ENCODE measurements around the gene RPTOR.
A peak's percentile ranks its signal among the peaks of the same experiment; 100 is the strongest.

The RPTOR gene

GRCh38 chr17:80593181-80593580, 48.5 kb downstream of the RPTOR start:
- DNase-seq, result no peak

GRCh38 chr17:80594431-80595269, 50.0 kb downstream of the RPTOR start:
- DNase-seq, result peak in 1 of 2 donors; percentile 53

- no peak for DNase-seq
These were observed 52.3 kb downstream of the RPTOR start for GRCh38 chr17:80596760-80597608.

GRCh38 chr17:80598813-80599545, 54.3 kb downstream of the RPTOR start:
- no peak for DNase-seq

GRCh38 chr17:80599546-80600305, 55.1 kb downstream of the RPTOR start:
- no peak for DNase-seq

GRCh38 chr17:80601146-80601545, 56.5 kb downstream of the RPTOR start:
- DNase-seq, result no peak

GRCh38 chr17:80603396-80603795, 58.8 kb downstream of the RPTOR start:
- DNase-seq, result no peak

GRCh38 chr17:80604009-80604669, 59.5 kb downstream of the RPTOR start:
- DNase-seq, result no peak

- no peak for DNase-seq
These were observed 60.0 kb downstream of the RPTOR start for GRCh38 chr17:80604670-80605010.

- DNase-seq, result no peak
These were observed 60.9 kb downstream of the RPTOR start for GRCh38 chr17:80605326-80606066.

- no peak for DNase-seq
These were observed 63.7 kb downstream of the RPTOR start for GRCh38 chr17:80608326-80608725.

- DNase-seq, result no peak
These were observed 65.1 kb downstream of the RPTOR start for GRCh38 chr17:80609757-80610156.

- DNase-seq, result no peak
These were observed 67.2 kb downstream of the RPTOR start for GRCh38 chr17:80611816-80612215.

GRCh38 chr17:80612997-80613731, 68.5 kb downstream of the RPTOR start:
- no peak for DNase-seq

GRCh38 chr17:80613732-80614071, 69.1 kb downstream of the RPTOR start:
- DNase-seq, result no peak

- DNase-seq, result no peak
These were observed 69.9 kb downstream of the RPTOR start for GRCh38 chr17:80614332-80615047.

- no peak for DNase-seq
These were observed 70.7 kb downstream of the RPTOR start for GRCh38 chr17:80615376-80615775.

- DNase-seq, result no peak
These were observed 72.1 kb downstream of the RPTOR start for GRCh38 chr17:80616705-80617104.

- DNase-seq, result no peak
These were observed 73.7 kb downstream of the RPTOR start for GRCh38 chr17:80618304-80618703.

All from hippocampal formation (tissue), 2 donors.